H1 (cell line): ENCODE measurements around the gene SENP1. TPM values are rescaled to one million over a fixed set of nuclear protein-coding genes. Genes with fewer than 3 reads are reported as not detected.
A peak's percentile ranks its signal among the peaks of the same experiment; 100 is the strongest.

Experiments
- CTCF ChIA-PET: fragments of 300-600 bp; sonication (Branson Sonifier 250); formaldehyde crosslinking; loops from one replicate; lab custom pipeline; 2021; ENCODE audit not compliant: partially characterized antibody; lab: Charles Lee
- POLR2A ChIA-PET: fragments of 300-600 bp; sonication (Branson Sonifier 250); formaldehyde crosslinking; loops from one replicate; lab custom pipeline; 2021; ENCODE audit warnings: inconsistent platforms; ENCODE audit not compliant: partially characterized antibody; lab: Charles Lee
- DNase-seq, 2 experiments: peaks; one replicate each; pipeline versions ENCODE4 v3.0.0 to v3.0.0-alpha.2; 2010 to 2022; ENCODE audit warnings: low spot score in 2 of 2, low read depth in 1 of 2, mixed read lengths in 1 of 2
- FAIRE-seq: peaks from 2 replicates; lab custom pipeline; 2011; peaks lifted over from hg19 to GRCh38; lab: Jason Lieb, UNC
- H2AFZ ChIP-seq: 2 replicates; pipeline ENCODE4 v1.8.1; 2012; ENCODE audit warnings: low read length, inconsistent platforms
- H2AK5ac ChIP-seq: 2 replicates; pipeline ENCODE4 v1.6.1; 2013; ENCODE audit warnings: low read depth, low read length
- H2BK120ac ChIP-seq: replicated peaks from 2 replicates; pipeline ENCODE3; 2013; ENCODE audit warnings: low read depth, low read length, inconsistent platforms
- H2BK12ac ChIP-seq: 2 replicates; pipeline ENCODE4 v1.6.1; 2013; ENCODE audit warnings: low read depth, low read length
- H2BK15ac ChIP-seq: 2 replicates; pipeline ENCODE4 v1.6.1; 2013; ENCODE audit warnings: low read length
- H2BK20ac ChIP-seq: 2 replicates; pipeline ENCODE4 v1.6.1; 2013; ENCODE audit warnings: low read length
- H2BK5ac ChIP-seq: 2 replicates; pipeline ENCODE4 v1.6.1; 2013; ENCODE audit warnings: low read depth, low read length
- H3K14ac ChIP-seq: 2 replicates; pipeline ENCODE4 v1.6.1; 2013; ENCODE audit warnings: inconsistent platforms; ENCODE audit not compliant: insufficient read length
- H3K18ac ChIP-seq: 2 replicates; pipeline ENCODE4 v1.6.1; 2013; ENCODE audit warnings: low read length; ENCODE audit errors: extremely low read depth
- H3K23ac ChIP-seq: 2 replicates; pipeline ENCODE4 v1.6.1; 2013; ENCODE audit warnings: inconsistent platforms; ENCODE audit not compliant: insufficient read length
- H3K23me2 ChIP-seq: 2 replicates; pipeline ENCODE4 v1.6.1; 2013; ENCODE audit warnings: low read depth, low read length
- H3K27ac ChIP-seq: 2 replicates; pipeline ENCODE4 v1.6.1; 2011; ENCODE audit warnings: low read depth, low read length, inconsistent platforms
- H3K27me3 ChIP-seq, 4 experiments: replicated peaks in 1 of 4; 1 replicate in 1 of 4; 2 replicates in 3 of 4; pipeline versions ENCODE4 v1.6.1 to v1.8.1; 2011 to 2013; ENCODE audit warnings: low read length in 3 of 4, mild to moderate bottlenecking in 3 of 4, inconsistent platforms in 2 of 4, mixed read lengths in 2 of 4, moderate library complexity in 1 of 4; ENCODE audit not compliant: control insufficient read depth in 3 of 4, insufficient read depth in 3 of 4; ENCODE audit errors: extremely low read depth in 1 of 4
- H3K36me3 ChIP-seq, 4 experiments: 2 replicates each; pipeline versions ENCODE4 v1.6.1 to v1.8.1; 2011 to 2013; ENCODE audit warnings: mild to moderate bottlenecking in 4 of 4, low read length in 3 of 4, moderate library complexity in 2 of 4, control low read depth in 1 of 4, inconsistent platforms in 1 of 4; ENCODE audit not compliant: insufficient read depth in 4 of 4, control insufficient read depth in 2 of 4
- H3K4ac ChIP-seq: replicated peaks from 2 replicates; pipeline ENCODE3; 2013; ENCODE audit warnings: low read length, low read depth, mixed read lengths, inconsistent platforms; ENCODE audit not compliant: insufficient read length
- H3K4me1 ChIP-seq, 4 experiments: replicated peaks in 1 of 4; 1 replicate in 1 of 4; 2 replicates in 3 of 4; pipeline versions ENCODE4 v1.6.1 to v1.8.1; 2011 to 2013; ENCODE audit warnings: low read length in 3 of 4, inconsistent platforms in 2 of 4, mixed read lengths in 1 of 4; ENCODE audit not compliant: insufficient read depth in 4 of 4, control insufficient read depth in 3 of 4
- H3K4me2 ChIP-seq, 2 experiments: 2 replicates each; pipeline versions ENCODE4 v1.6.1 to v1.8.1; 2011 to 2013; ENCODE audit warnings: low read depth in 2 of 2, low read length in 2 of 2, control low read depth in 1 of 2, inconsistent platforms in 1 of 2, mild to moderate bottlenecking in 1 of 2; ENCODE audit not compliant: insufficient read depth in 1 of 2
- H3K4me3 ChIP-seq, 4 experiments: fragments of 200-600, 300-600 bp in 1 of 4; sonication (generic), shearing (Covaris generic), sonication (Bioruptor Twin) in 1 of 4; 2 replicates each; pipeline versions ENCODE4 v1.5.1 to v1.8.1; 2011 to 2016; ENCODE audit warnings: low read length in 4 of 4, low read depth in 3 of 4, control low read depth in 2 of 4, inconsistent platforms in 2 of 4, mild to moderate bottlenecking in 2 of 4, mixed read lengths in 1 of 4, moderate library complexity in 1 of 4; ENCODE audit not compliant: insufficient read depth in 2 of 4; ENCODE audit errors: extremely low read depth in 1 of 4
- H3K56ac ChIP-seq: replicated peaks from 2 replicates; pipeline ENCODE3; 2013; ENCODE audit warnings: low read depth, mild to moderate bottlenecking, mixed read lengths, low read length, inconsistent platforms; ENCODE audit not compliant: insufficient read length
- H3K79me1 ChIP-seq: 2 replicates; pipeline ENCODE4 v1.6.1; 2013; ENCODE audit warnings: low read depth, low read length, control low read depth
- H3K79me2 ChIP-seq, 2 experiments: 2 replicates each; pipeline versions ENCODE4 v1.6.1 to v1.8.1; 2012 to 2013; ENCODE audit warnings: low read length in 2 of 2, mild to moderate bottlenecking in 2 of 2, inconsistent platforms in 1 of 2; ENCODE audit not compliant: insufficient read depth in 2 of 2, control insufficient read depth in 1 of 2
- H3K9ac ChIP-seq, 4 experiments: replicated peaks in 1 of 4; 1 replicate in 1 of 4; 2 replicates in 3 of 4; pipeline versions ENCODE4 v1.6.1 to v1.8.1; 2011 to 2013; ENCODE audit warnings: low read depth in 3 of 4, low read length in 3 of 4, control low read depth in 2 of 4, mild to moderate bottlenecking in 2 of 4, moderate library complexity in 2 of 4, inconsistent platforms in 1 of 4; ENCODE audit errors: extremely low read depth in 1 of 4
- H3K9me3 ChIP-seq, 2 experiments: 2 replicates each; pipeline versions ENCODE4 v1.6.1 to v1.8.1; 2012 to 2013; ENCODE audit warnings: mild to moderate bottlenecking in 2 of 2, moderate library complexity in 2 of 2, control low read depth in 1 of 2, inconsistent platforms in 1 of 2, low read depth in 1 of 2, low read length in 1 of 2, mixed read lengths in 1 of 2; ENCODE audit not compliant: insufficient read depth in 2 of 2
- H4K20me1 ChIP-seq, 2 experiments: replicated peaks in 1 of 2; 2 replicates each; pipeline versions ENCODE3 to v1.8.1; 2011 to 2013; ENCODE audit warnings: inconsistent platforms in 2 of 2, low read length in 2 of 2, mild to moderate bottlenecking in 1 of 2; ENCODE audit not compliant: insufficient read depth in 2 of 2, control insufficient read depth in 1 of 2
- H4K5ac ChIP-seq: 2 replicates; pipeline ENCODE4 v1.6.1; 2013; ENCODE audit warnings: low read length, low read depth, mixed read lengths, inconsistent platforms; ENCODE audit not compliant: insufficient read length
- H4K8ac ChIP-seq: 2 replicates; pipeline ENCODE4 v1.8.0; 2013; ENCODE audit warnings: mild to moderate bottlenecking, moderate library complexity, low read length, inconsistent platforms; ENCODE audit not compliant: insufficient read depth; ENCODE audit errors: extremely low read depth
- H4K91ac ChIP-seq: replicated peaks from 2 replicates; pipeline ENCODE3; 2013; ENCODE audit warnings: low read length, mixed read lengths, inconsistent platforms; ENCODE audit not compliant: insufficient read length
- CREB1 ChIP-seq: IDR thresholded peaks from 2 replicates; pipeline ENCODE4 v1.6.1; 2012; ENCODE audit warnings: inconsistent platforms
- EGR1 ChIP-seq: IDR thresholded peaks from 2 replicates; pipeline ENCODE4 v1.6.1; 2011; ENCODE audit warnings: low read depth, low read length, borderline replicate concordance
- GTF2F1 ChIP-seq: IDR thresholded peaks from 2 replicates; pipeline ENCODE4 v1.6.1; 2012; ENCODE audit warnings: low read depth, low read length, improper control_type of control experiment, borderline replicate concordance
- MAX ChIP-seq: IDR thresholded peaks from 2 replicates; pipeline ENCODE4 v1.6.1; 2012; ENCODE audit warnings: inconsistent platforms
- RBBP5 ChIP-seq: IDR thresholded peaks from 2 replicates; pipeline ENCODE4 v1.7.1; 2012; ENCODE audit warnings: low read depth, mild to moderate bottlenecking, inconsistent platforms, low read length, moderate library complexity, borderline replicate concordance
- RFX5 ChIP-seq: IDR thresholded peaks from 2 replicates; pipeline ENCODE4 v1.6.1; 2011; ENCODE audit warnings: low read depth, low read length, improper control_type of control experiment, borderline replicate concordance
- RNF2 ChIP-seq: fragments of 200-900, 300-1000 bp; sonication (generic); IDR thresholded peaks from 2 replicates; pipeline ENCODE4 v1.7.1; 2016; ENCODE audit warnings: borderline replicate concordance, low read depth, mild to moderate bottlenecking, antibody characterized with exemption, low read length; ENCODE audit not compliant: poor library complexity, severe bottlenecking; ENCODE audit errors: missing control alignments
- SAP30 ChIP-seq: fragments of 300-600 bp; sonication (generic); IDR thresholded peaks from 2 replicates; pipeline ENCODE4 v1.7.1; 2012; ENCODE audit warnings: low read length, moderate library complexity, mild to moderate bottlenecking, inconsistent platforms; ENCODE audit not compliant: insufficient read depth, insufficient replicate concordance
- SIRT6 ChIP-seq: IDR thresholded peaks from one replicate; pipeline ENCODE4 v1.7.1; 2012; ENCODE audit warnings: low read length, inconsistent platforms
- SRF ChIP-seq: IDR thresholded peaks from 2 replicates; pipeline ENCODE4 v1.6.1; 2011; ENCODE audit warnings: mild to moderate bottlenecking, low read depth, low read length, moderate library complexity
- SUZ12 ChIP-seq: fragments of 200-600 bp; sonication (generic); IDR thresholded peaks from 2 replicates; pipeline ENCODE4 v1.6.1; 2012; ENCODE audit warnings: mild to moderate bottlenecking, inconsistent platforms, low read length, moderate library complexity, mixed read lengths
- TCF12 ChIP-seq: IDR thresholded peaks from 2 replicates; pipeline ENCODE4 v1.6.1; 2011; ENCODE audit warnings: low read depth, mild to moderate bottlenecking, low read length
- TEAD4 ChIP-seq: IDR thresholded peaks from 2 replicates; pipeline ENCODE4 v1.6.1; 2012; ENCODE audit warnings: low read depth, low read length, inconsistent platforms, mixed read lengths
- WGBS, 2 experiments: shearing (Covaris generic) in 1 of 2; methylation state at CpG; one replicate each; pipeline versions ENCODE4 v1.1.6 to v1.1.7; 2013 to 2015; ENCODE audit warnings: low lambda C conversion rate in 2 of 2, mixed read lengths in 2 of 2, inconsistent platforms in 1 of 2, low coverage in 1 of 2, missing lambda C conversion rate in 1 of 2; ENCODE audit not compliant: insufficient replicate concordance in 2 of 2, insufficient coverage in 1 of 2, insufficient read length in 1 of 2; ENCODE audit errors: extremely low coverage in 1 of 2, missing lambda C conversion rate in 1 of 2; 5-methylcytosine and 5-hydroxymethylcytosine counted together
- polyA plus RNA-seq, 7 experiments: library from polyadenylated mRNA; depleted of rRNA in 3 of 7; stranded (reverse) in 5 of 7; unstranded in 2 of 7; fragments of >200 nt in 5 of 7; fragments of 200-250 nt in 2 of 7; gene quantifications; 1 replicate in 5 of 7; 2 replicates in 1 of 7; 4 replicates in 1 of 7; pipeline versions ENCODE4 v1.2.1 to v1.2.3, GENCODE V29; 2011 to 2013; ENCODE audit warnings: missing spikeins in 2 of 7, mixed read lengths in 2 of 7
- total RNA-seq: library from RNA; stranded (reverse); fragmentation: NEBNext Ultra II Directional; extraction: Animal tissue kit (Norgen Biotek cat#: 25700); gene quantifications from 2 replicates; pipeline ENCODE4 v1.2.1, GENCODE V29; 2021

The SENP1 gene
- total and polyA plus RNA-seq, 2 of the 8 experiments (the other 6 are each of a cell fraction or from before 2014, with no cell fraction given): 14.2 to 31.5 TPM

- H3K9ac ChIP-seq: 0 out of 7 replicates have a peak overlapping the region, but pooled peaks of 1 of the 4 experiments have one; percentile 58
- H4K8ac ChIP-seq: no peak overlapping the region
- no peaks in the 10 kb centered on the region for H4K20me1 ChIP-seq
- H3K23me2 ChIP-seq: peaks cover 2% of the 10 kb centered on the region; the same call in 1 of the 2 replicates
- peak overlapping the region; percentile 69 to 71 for H3K4me2 ChIP-seq
- H3K4ac ChIP-seq: no peak overlapping the region
- no peaks in the 10 kb centered on the region for H3K9me3 ChIP-seq
- 0 out of 2 replicates have a peak overlapping the region, but pooled peaks have one; percentile 18 for H2BK5ac ChIP-seq
- 0 out of 2 replicates have a peak overlapping the region, but pooled peaks have one; percentile 10 for H2BK20ac ChIP-seq
- H3K18ac ChIP-seq: peak overlapping the region; percentile 54; the same call in 1 of the 2 replicates
- H4K91ac ChIP-seq: peak overlapping the region; percentile 32
- H2BK120ac ChIP-seq: peak overlapping the region; percentile 10
- no peak overlapping the region for H3K23ac ChIP-seq
- no peaks in the 10 kb centered on the region for H3K79me1 ChIP-seq
- ChIA-PET CTCF (no interaction called here), POLR2A (interaction anchor here (1.0 to 1.6 kb wide), 3 partner anchors 9 to 68 kb away, joined by 3 to 8 read pairs (median 4); partner anchors contain the start of gene SENP1)
- H2AK5ac ChIP-seq: peak overlapping the region; percentile 0; the same call in 1 of the 2 replicates
- H2AFZ ChIP-seq: peak overlapping the region; percentile 22; the same call in 1 of the 2 replicates
- H3K79me2 ChIP-seq: no peaks in the 10 kb centered on the region
- FAIRE-seq (no peak), DNase-seq (no peak)
- 63% methylated on average over 5 of the region's 5 CpGs; no CpG with 5 or more reads in 1 of the 2 experiments for WGBS, 2 experiments
- peaks cover 11 to 17% (median 14%) of the 10 kb centered on the region in 4 experiments for H3K4me1 ChIP-seq
- H3K27me3 ChIP-seq: peaks cover under 1 to 21% (median 14%) of the 10 kb centered on the region in 4 experiments; a peak in 5 of 7 replicates
- H3K36me3 ChIP-seq: 0 out of 8 replicates have a peak, but pooled peaks cover 0 to 3% (median 1%) of the 10 kb centered on the region in 4 experiments
- peak overlapping the region; percentile 39 for H2BK12ac ChIP-seq
- H4K5ac ChIP-seq: no peak overlapping the region
- H2BK15ac ChIP-seq: no peak overlapping the region
- peak overlapping the region in 1 of 4 experiments; percentile 46; a peak in 2 of 8 replicates for H3K4me3 ChIP-seq
- no peak overlapping the region for H3K14ac ChIP-seq
- H3K27ac ChIP-seq: peak overlapping the region; percentile 67; the same call in 1 of the 2 replicates
- H3K56ac ChIP-seq: no peak overlapping the region
- TF ChIP-seq RFX5 (no peak), MAX (no peak), RBBP5 (no peak), CREB1 (no peak), EGR1 (no peak), SUZ12 (no peak), SRF (no peak), SAP30 (no peak), SIRT6 (no peak), TCF12 (no peak), RNF2 (no peak), GTF2F1 (no peak), TEAD4 (no peak)
These were observed 67.8 kb downstream of the SENP1 start for GRCh38 chr12:48038085-48038484.
